Erythroblast (primary cell): ENCODE data around the gene RASSF1.

Source experiments
- GATA1 ChIP-seq: IDR thresholded peaks from 2 replicates; pipeline ENCODE4 v1.6.1; 2011; ENCODE audit warnings: low read depth, mild to moderate bottlenecking, control low read depth, low read length, moderate library complexity
- POLR2A ChIP-seq: IDR thresholded peaks from 2 replicates; pipeline ENCODE4 v1.6.1; 2011; ENCODE audit warnings: mild to moderate bottlenecking, low read length

GRCh38 chr3:50353245-50354004 is 12.8 kb upstream of the RASSF1 start:
- TF ChIP-seq POLR2A = no peak
- TF ChIP-seq GATA1 = no peak
